Measurements from ENCODE around the gene LARGE1. TPM values are rescaled to one million over a fixed set of nuclear protein-coding genes. Genes with fewer than 3 reads are reported as not detected.

The LARGE1 gene
- total RNA-seq, 1 experiment from 2014 or later: 1.5 TPM

- intact Hi-C loops (cut with micrococcal nuclease): no loop called here
- no peak for TF ChIP-seq EZH2 (IDR thresholded peaks at IDR 0.05)
- TF ChIP-seq ELF1 (IDR thresholded peaks at IDR 0.05; ENCODE audit: borderline replicate concordance, low read depth): no peak
- TF ChIP-seq TCF7L2 (IDR thresholded peaks at IDR 0.05; ENCODE audit: borderline replicate concordance, extremely low read depth, insufficient read depth, insufficient read length): no peak
- TF ChIP-seq SIN3A (IDR thresholded peaks at IDR 0.05; ENCODE audit: low read depth): no peak
- no peak for TF ChIP-seq YY1 (IDR thresholded peaks at IDR 0.05; ENCODE audit: extremely low read depth, insufficient replicate concordance, low read depth, low read length)
- TF ChIP-seq POLR2AphosphoS5 (IDR thresholded peaks at IDR 0.05; ENCODE audit: low read depth, low read length): no peak
- no peak for TF ChIP-seq ZFX (IDR thresholded peaks at IDR 0.05)
- TF ChIP-seq ZNF274 (IDR thresholded peaks at IDR 0.05; ENCODE audit: low read depth, low read length): no peak
- no peak for TF ChIP-seq RAD21 (IDR thresholded peaks at IDR 0.05; ENCODE audit: low read depth)
- TF ChIP-seq SRF (IDR thresholded peaks at IDR 0.05; ENCODE audit: low read depth): no peak
- no peak for TF ChIP-seq CEBPB (IDR thresholded peaks at IDR 0.05; ENCODE audit: low read depth)
- no peak for TF ChIP-seq POLR2A (IDR thresholded peaks at IDR 0.05; ENCODE audit: borderline replicate concordance, extremely low read depth, insufficient read depth, insufficient read length)
- TF ChIP-seq CBX3 (IDR thresholded peaks at IDR 0.05; ENCODE audit: low read depth): no peak
- TF ChIP-seq SP1 (IDR thresholded peaks at IDR 0.05; ENCODE audit: low read depth): no peak
- no peak for TF ChIP-seq JUND (IDR thresholded peaks at IDR 0.05)
- no peak overlapping the region for H3K4me2 ChIP-seq (ENCODE audit: low read length)
- no peaks in the 10 kb centered on the region for H3K4me1 ChIP-seq (ENCODE audit: control insufficient read depth in 1 of 2, insufficient read depth in 2 of 2, low read length in 2 of 2)
- H3K27ac ChIP-seq (ENCODE audit: low read depth, low read length): no peak overlapping the region
- H3K4me3 ChIP-seq (replicated peaks in 1 of 2; ENCODE audit: low read depth in 1 of 2, low read length in 2 of 2): no peak overlapping the region
- H2AFZ ChIP-seq (ENCODE audit: low read depth, low read length, poor library complexity, severe bottlenecking): no peak overlapping the region
- DNase-seq (ENCODE audit: low read depth, low spot score): no peak
- H3K9ac ChIP-seq (ENCODE audit: low read length): no peak overlapping the region
- RAD21 ChIA-PET (ENCODE audit: low non-redundant PET in 1 of 2, low total read pairs in 2 of 2, uncharacterized antibody in 2 of 2, unreplicated experiment in 2 of 2): no interaction called here
- H3K9me3 ChIP-seq (ENCODE audit: control insufficient read depth in 1 of 2, insufficient read depth in 1 of 2, low read depth in 1 of 2, low read length in 2 of 2): peaks cover 3 to 19% of the 10 kb centered on the region in 2 experiments; a peak in 2 of 4 replicates
- H3K79me2 ChIP-seq (ENCODE audit: insufficient read depth, low read length): no peaks in the 10 kb centered on the region
- CTCF ChIA-PET: no interaction called here
- no peaks in the 10 kb centered on the region for H3K36me3 ChIP-seq (ENCODE audit: control insufficient read depth in 1 of 2, insufficient read depth in 2 of 2, low read length in 2 of 2)
- H3K27me3 ChIP-seq (ENCODE audit: insufficient read depth, low read length): no peaks in the 10 kb centered on the region
- no peak for ATAC-seq
- POLR2A ChIA-PET: no interaction called here
- BruUV-seq (replicated peaks): no TSS peak
- H4K20me1 ChIP-seq (ENCODE audit: insufficient read depth): no peaks in the 10 kb centered on the region
- H3K9me2 ChIP-seq (ENCODE audit: insufficient read depth): no peaks in the 10 kb centered on the region
These were observed 261.5 kb downstream of the LARGE1 start for GRCh38 chr22:33658775-33659174.

DNA sequence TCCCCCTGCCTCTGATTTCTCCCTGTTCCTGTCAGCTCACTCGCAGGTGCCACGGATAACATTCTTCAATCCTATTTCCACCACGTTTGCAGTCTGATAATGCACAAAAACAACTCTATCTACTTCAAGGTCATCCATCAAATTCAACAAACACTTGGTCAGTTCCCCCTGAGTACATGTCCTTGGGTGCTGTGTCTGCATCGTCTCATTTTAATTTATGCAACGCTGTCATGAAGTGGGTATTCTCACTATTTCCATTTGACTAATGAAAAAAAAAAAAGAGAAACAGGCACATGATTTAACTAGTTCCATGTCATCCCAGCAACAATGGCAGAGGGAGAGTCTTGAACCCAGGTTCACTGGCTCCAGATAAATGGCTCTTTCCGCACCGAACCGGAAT, 262.6 kb downstream of the LARGE1 start:
- no peak for ATAC-seq
- H3K27me3 ChIP-seq (ENCODE audit: insufficient read depth, low read length): no peaks in the 10 kb centered on the region
- no peaks in the 10 kb centered on the region for H4K20me1 ChIP-seq (ENCODE audit: insufficient read depth)
- H3K79me2 ChIP-seq (ENCODE audit: insufficient read depth, low read length): no peaks in the 10 kb centered on the region
- no peak overlapping the region for H3K27ac ChIP-seq (ENCODE audit: low read depth, low read length)
- H2AFZ ChIP-seq (ENCODE audit: low read depth, low read length, poor library complexity, severe bottlenecking): no peak overlapping the region
- no peaks in the 10 kb centered on the region for H3K36me3 ChIP-seq (ENCODE audit: control insufficient read depth in 1 of 2, insufficient read depth in 2 of 2, low read length in 2 of 2)
- peaks cover 3 to 26% of the 10 kb centered on the region in 2 experiments; a peak in 2 of 4 replicates for H3K9me3 ChIP-seq (ENCODE audit: control insufficient read depth in 1 of 2, insufficient read depth in 1 of 2, low read depth in 1 of 2, low read length in 2 of 2)
- H3K9me2 ChIP-seq (ENCODE audit: insufficient read depth): no peaks in the 10 kb centered on the region
- H3K4me2 ChIP-seq (ENCODE audit: low read length): no peak overlapping the region
- ChIA-PET CTCF (no interaction called here), POLR2A (no interaction called here), RAD21 (ENCODE audit: low non-redundant PET in 1 of 2, low total read pairs in 2 of 2, uncharacterized antibody in 2 of 2, unreplicated experiment in 2 of 2) (no interaction called here)
- no peak overlapping the region for H3K4me3 ChIP-seq (replicated peaks in 1 of 2; ENCODE audit: low read depth in 1 of 2, low read length in 2 of 2)
- DNase-seq (ENCODE audit: low read depth, low spot score): no peak
- H3K4me1 ChIP-seq (ENCODE audit: control insufficient read depth in 1 of 2, insufficient read depth in 2 of 2, low read length in 2 of 2): no peaks in the 10 kb centered on the region
- no TSS peak for BruUV-seq (replicated peaks)
- H3K9ac ChIP-seq (ENCODE audit: low read length): no peak overlapping the region
- intact Hi-C loops (cut with micrococcal nuclease): no loop called here
- TF ChIP-seq ZFX (IDR thresholded peaks at IDR 0.05) (no peak), MAX (IDR thresholded peaks at IDR 0.05) (no peak), RAD21 (IDR thresholded peaks at IDR 0.05; ENCODE audit: low read depth) (no peak), EZH2phosphoT487 (IDR thresholded peaks at IDR 0.05; ENCODE audit: borderline replicate concordance) (no peak), CBX3 (IDR thresholded peaks at IDR 0.05; ENCODE audit: low read depth) (no peak), CEBPB (IDR thresholded peaks at IDR 0.05; ENCODE audit: low read depth) (no peak), YY1 (IDR thresholded peaks at IDR 0.05; ENCODE audit: extremely low read depth, insufficient replicate concordance, low read depth, low read length) (no peak), POLR2A (IDR thresholded peaks at IDR 0.05; ENCODE audit: borderline replicate concordance, extremely low read depth, insufficient read depth, insufficient read length) (no peak), POLR2AphosphoS5 (IDR thresholded peaks at IDR 0.05; ENCODE audit: low read depth, low read length) (no peak), SRF (IDR thresholded peaks at IDR 0.05; ENCODE audit: low read depth) (no peak), SIN3A (IDR thresholded peaks at IDR 0.05; ENCODE audit: low read depth) (no peak), EGR1 (IDR thresholded peaks at IDR 0.05; ENCODE audit: low read depth) (no peak), ATF3 (IDR thresholded peaks at IDR 0.05) (no peak), SP1 (IDR thresholded peaks at IDR 0.05; ENCODE audit: low read depth) (no peak), TCF7L2 (IDR thresholded peaks at IDR 0.05; ENCODE audit: borderline replicate concordance, extremely low read depth, insufficient read depth, insufficient read length) (no peak), EZH2 (IDR thresholded peaks at IDR 0.05) (no peak)
- TF ChIP-seq, protein P1, sequence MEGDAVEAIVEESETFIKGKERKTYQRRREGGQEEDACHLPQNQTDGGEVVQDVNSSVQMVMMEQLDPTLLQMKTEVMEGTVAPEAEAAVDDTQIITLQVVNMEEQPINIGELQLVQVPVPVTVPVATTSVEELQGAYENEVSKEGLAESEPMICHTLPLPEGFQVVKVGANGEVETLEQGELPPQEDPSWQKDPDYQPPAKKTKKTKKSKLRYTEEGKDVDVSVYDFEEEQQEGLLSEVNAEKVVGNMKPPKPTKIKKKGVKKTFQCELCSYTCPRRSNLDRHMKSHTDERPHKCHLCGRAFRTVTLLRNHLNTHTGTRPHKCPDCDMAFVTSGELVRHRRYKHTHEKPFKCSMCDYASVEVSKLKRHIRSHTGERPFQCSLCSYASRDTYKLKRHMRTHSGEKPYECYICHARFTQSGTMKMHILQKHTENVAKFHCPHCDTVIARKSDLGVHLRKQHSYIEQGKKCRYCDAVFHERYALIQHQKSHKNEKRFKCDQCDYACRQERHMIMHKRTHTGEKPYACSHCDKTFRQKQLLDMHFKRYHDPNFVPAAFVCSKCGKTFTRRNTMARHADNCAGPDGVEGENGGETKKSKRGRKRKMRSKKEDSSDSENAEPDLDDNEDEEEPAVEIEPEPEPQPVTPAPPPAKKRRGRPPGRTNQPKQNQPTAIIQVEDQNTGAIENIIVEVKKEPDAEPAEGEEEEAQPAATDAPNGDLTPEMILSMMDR (IDR thresholded peaks at IDR 0.05 in 2 of 3, conservative IDR thresholded peaks at IDR 0.05 in 1 of 3; ENCODE audit: borderline replicate concordance in 1 of 3, insufficient read depth in 1 of 3, low read depth in 2 of 3, low read length in 2 of 3): no peak
